ENCODE data around the gene KCMF1.

The KCMF1 gene

GRCh38 chr2:84956334-84957297 lies 14.3 kb upstream of the KCMF1 start:
- DNase-seq (ENCODE audit: low read depth), result no peak

DNA sequence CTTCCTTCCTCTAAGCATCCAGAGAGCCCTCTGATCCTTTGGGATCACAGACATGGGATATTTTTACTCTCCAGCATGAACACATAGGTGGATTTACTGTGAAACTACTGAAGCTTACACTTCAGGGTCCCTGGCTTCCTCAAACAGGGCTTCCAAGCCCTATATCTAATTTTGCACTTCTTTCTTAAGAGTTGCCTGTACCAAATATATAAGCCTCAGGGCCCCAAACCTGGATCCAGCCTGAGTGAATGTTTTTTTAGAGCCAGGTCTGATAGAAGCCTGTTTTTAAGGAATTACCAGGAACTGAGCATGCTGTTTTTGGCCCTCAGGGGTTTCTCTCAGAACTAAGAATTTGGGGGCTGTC lies 13.2 kb upstream of the KCMF1 start:
- DNase-seq (ENCODE audit: low read depth), result no peak

DNA sequence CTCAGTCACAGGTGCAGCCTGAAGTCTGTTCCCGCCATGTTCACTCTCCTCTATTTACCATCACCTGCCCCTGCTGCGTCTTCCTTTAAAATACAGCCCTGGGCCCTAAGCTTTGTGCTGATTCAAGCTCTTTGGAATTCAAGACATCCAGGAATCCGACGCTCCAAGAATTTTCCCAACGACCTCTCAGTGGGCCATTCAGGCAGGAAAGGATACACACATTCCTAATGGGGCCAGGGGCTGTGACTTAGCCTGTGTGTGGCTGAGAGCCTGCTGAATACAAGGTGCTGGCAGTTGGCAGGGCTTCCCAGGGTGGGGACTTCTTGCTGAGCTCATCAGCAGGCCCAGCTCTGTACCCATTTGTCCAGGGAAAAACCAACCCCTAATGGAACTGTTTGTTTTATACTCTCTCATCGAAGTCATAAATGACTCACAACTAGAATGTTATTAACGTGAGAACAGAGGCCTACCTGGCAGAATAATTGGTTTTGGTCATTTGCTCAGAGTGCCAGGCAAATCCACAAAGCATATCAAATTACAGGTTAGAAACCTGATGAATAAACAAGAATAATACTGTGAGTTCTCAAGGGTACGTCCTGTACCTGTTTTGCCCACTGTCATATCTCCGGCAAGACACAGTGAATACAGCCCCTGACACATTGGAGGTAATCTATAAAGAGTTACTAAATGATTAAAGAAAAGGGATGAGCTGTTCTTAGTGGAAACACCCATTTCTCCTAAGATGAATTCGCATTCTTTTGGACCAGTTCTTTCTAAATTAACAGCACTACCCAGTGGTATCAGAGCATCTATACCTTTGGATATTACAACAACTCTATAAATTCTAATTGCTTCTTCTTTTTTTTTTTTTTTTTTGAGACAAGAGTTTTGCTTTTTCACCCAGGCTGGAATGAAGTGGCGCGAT lies 12.6 kb upstream of the KCMF1 start:
- peak; percentile 33 for DNase-seq (ENCODE audit: low read depth)

- DNase-seq (ENCODE audit: low read depth), result peak; percentile 46
These were observed 11.8 kb upstream of the KCMF1 start for GRCh38 chr2:84959095-84959565.

GRCh38 chr2:84959566-84960506 lies 11.1 kb upstream of the KCMF1 start:
- DNase-seq (ENCODE audit: low read depth), result peak; percentile 11

GRCh38 chr2:84962917-84963316 lies 8.0 kb upstream of the KCMF1 start:
- DNase-seq (ENCODE audit: low read depth), result no peak

- DNase-seq (ENCODE audit: low read depth), result no peak
These were observed 7.7 kb upstream of the KCMF1 start for GRCh38 chr2:84963323-84963691.

GRCh38 chr2:84963692-84964405 lies 7.1 kb upstream of the KCMF1 start:
- peak; percentile 88 for DNase-seq (ENCODE audit: low read depth)

DNA sequence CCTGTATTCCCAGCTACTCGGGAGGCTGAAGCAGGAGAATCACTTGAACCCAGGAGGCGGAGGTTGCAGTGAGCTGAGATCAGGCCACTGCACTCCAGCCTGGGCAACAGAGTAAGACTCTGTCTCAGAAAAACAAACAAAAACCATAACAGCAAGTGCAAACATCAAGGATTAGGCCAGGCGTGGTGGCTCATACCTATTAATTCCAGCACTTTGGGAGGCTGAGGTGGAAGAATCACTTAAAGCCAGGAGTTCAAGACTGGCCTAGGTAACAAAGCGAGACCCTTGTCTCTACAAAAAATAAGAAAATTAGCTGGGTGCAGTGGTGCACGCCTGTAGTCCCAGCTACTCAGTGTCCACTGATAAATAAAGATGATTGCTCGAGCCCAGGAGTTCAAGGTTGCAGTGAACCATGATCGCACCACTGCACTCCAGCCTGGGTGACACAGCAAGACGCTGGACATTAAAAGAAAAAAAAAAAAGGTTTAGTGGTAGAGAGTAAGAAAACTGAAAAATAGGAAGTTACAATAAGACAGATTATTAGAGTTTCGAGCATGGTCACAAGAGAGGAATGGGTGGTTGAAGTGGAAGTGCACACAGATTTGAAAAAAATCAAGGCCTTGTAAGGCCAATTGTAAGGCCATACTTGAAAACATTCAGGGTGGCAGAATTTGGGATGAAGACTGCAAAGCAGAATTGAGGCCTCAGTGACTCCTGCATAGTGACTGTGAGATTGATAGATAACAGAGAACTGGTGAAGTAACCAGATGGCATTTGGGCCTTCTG lies 6.4 kb upstream of the KCMF1 start:
- DNase-seq (ENCODE audit: low read depth), result no peak

GRCh38 chr2:84965192-84965516 lies 5.8 kb upstream of the KCMF1 start:
- DNase-seq (ENCODE audit: low read depth), result no peak

- no peak for DNase-seq (ENCODE audit: low read depth)
These were observed 5.1 kb upstream of the KCMF1 start for GRCh38 chr2:84965827-84966226.

DNA sequence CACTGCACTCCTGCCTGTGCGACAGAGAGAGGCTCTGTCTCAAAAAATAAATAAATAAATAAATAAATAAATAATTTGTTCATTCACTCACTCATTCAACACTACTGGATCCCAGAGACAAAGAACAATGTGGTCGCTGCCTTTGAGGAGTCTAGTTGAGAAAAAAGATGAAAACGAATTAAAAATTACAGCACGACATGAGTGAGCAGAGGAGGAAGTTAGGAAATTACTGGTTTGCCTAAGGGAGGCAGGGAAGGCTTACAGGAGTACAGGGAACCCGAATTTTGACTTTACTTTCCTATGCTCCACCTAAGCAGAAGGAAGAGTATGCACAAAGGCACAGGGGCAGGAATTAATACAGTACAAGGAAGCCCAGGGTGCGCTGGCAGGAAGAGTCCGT lies 4.2 kb upstream of the KCMF1 start:
- no peak for DNase-seq (ENCODE audit: low read depth)

DNA sequence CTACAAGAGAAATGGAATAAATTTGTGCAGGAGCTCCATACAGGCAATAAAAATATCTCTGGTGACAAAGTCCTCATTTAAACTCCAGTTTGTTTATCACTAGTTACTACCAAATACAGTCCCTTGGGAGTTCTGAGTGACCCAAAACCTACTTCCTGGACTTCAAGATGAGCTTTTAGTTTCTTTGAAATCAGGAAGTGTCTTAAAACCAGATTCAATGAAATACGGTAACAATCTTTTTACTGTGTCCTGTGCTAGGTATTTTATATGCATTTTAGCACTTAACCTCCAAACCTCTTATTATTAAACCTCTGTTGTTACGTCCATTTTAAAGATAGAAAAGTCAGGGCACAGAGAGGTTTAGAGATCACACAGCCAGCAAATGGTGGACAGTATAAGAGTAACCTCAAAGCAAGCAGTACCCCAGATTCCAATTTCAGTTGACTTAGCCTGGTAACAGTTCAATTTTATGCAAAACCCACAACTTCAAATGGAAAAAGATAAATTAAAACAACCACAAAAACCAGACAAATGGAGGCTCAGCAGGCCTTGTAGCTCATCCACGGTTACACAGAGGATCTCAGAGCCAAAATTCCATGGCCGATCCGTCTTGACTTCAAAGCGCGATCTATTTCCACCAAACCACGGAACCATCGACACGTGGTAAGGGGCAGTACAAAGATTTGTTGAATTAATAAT lies 1.3 kb upstream of the KCMF1 start:
- peak; percentile 39 for DNase-seq (ENCODE audit: low read depth)

GRCh38 chr2:84970210-84970867 lies 622 bp upstream of the KCMF1 start:
- DNase-seq (ENCODE audit: low read depth), result peak; percentile 41

- peak; percentile 37 for DNase-seq (ENCODE audit: low read depth)
These were observed 697 bp downstream of the KCMF1 start for GRCh38 chr2:84971510-84972206.

GRCh38 chr2:84972207-84972783 lies 1.3 kb downstream of the KCMF1 start:
- no peak for DNase-seq (ENCODE audit: low read depth)

GRCh38 chr2:84972932-84973331 lies 2.0 kb downstream of the KCMF1 start:
- no peak for DNase-seq (ENCODE audit: low read depth)
